GM23338 (cell line): ENCODE measurements around the gene VWA2.

ENCODE experiments used
- CREB1 ChIP-seq: fragments of 250-450 bp; sonication (Bioruptor Pico); IDR thresholded peaks from 2 replicates; pipeline ENCODE4 v1.5.0; 2020; ENCODE audit warnings: low read depth, mild to moderate bottlenecking, moderate library complexity
- CTCF ChIP-seq, 2 experiments: fragments of 200-600 bp in 1 of 2; sonication (generic) in 1 of 2; conservative IDR thresholded peaks; 2 replicates each; pipeline versions ENCODE4 v1.5.1 to v1.6.1; 2016 to 2017; ENCODE audit warnings: antibody characterized with exemption in 2 of 2, low read depth in 2 of 2, mild to moderate bottlenecking in 2 of 2, moderate library complexity in 1 of 2
- ETS1 ChIP-seq: IDR thresholded peaks from 2 replicates; pipeline ENCODE4 v1.6.1; 2016; ENCODE audit warnings: antibody characterized with exemption
- EZH2 ChIP-seq: fragments of 200-600 bp; sonication (generic); IDR thresholded peaks from one replicate; pipeline ENCODE4 v1.8.0; 2017; ENCODE audit warnings: antibody characterized with exemption, mild to moderate bottlenecking, low read depth; ENCODE audit not compliant: unreplicated experiment
- EZH2phosphoT487 ChIP-seq: fragments of 200-600 bp; sonication (generic); IDR thresholded peaks from one replicate; pipeline ENCODE4 v1.8.1; 2018; ENCODE audit warnings: antibody characterized with exemption; ENCODE audit not compliant: unreplicated experiment
- JUNB ChIP-seq: IDR thresholded peaks from one replicate; pipeline ENCODE4 v1.6.1; 2016; ENCODE audit warnings: antibody characterized with exemption; ENCODE audit not compliant: unreplicated experiment
- POLR2AphosphoS5 ChIP-seq: IDR thresholded peaks from 2 replicates; pipeline ENCODE4 v1.6.1; 2016; ENCODE audit warnings: antibody characterized with exemption, low read depth
- REST ChIP-seq: IDR thresholded peaks from one replicate; pipeline ENCODE4 v1.6.1; 2018; ENCODE audit warnings: antibody characterized with exemption; ENCODE audit not compliant: unreplicated experiment
- STAT1 ChIP-seq: IDR thresholded peaks from one replicate; pipeline ENCODE4 v1.6.1; 2016; ENCODE audit warnings: antibody characterized with exemption; ENCODE audit not compliant: unreplicated experiment

- no peak for TF ChIP-seq EZH2phosphoT487
- no peak for TF ChIP-seq POLR2AphosphoS5
- no peak for TF ChIP-seq CTCF (conservative IDR thresholded peaks at IDR 0.05; ENCODE audit: low read depth in 2 of 2)
- no peak for TF ChIP-seq JUNB
- no peak for TF ChIP-seq REST
- TF ChIP-seq ETS1 = no peak
- no peak for TF ChIP-seq CREB1 (CRISPR knock-in tag)
- no peak for TF ChIP-seq EZH2
- TF ChIP-seq STAT1 = no peak
Measured at GRCh38 chr10:114278140-114278883, 39.3 kb downstream of the VWA2 start.
